GM12872 (cell line): ENCODE data around the gene IDI1.

Experiments used
- TF ChIP-seq, protein P1 (sequence below): IDR thresholded peaks from 3 replicates; pipeline ENCODE4 v1.5.1; 2011; ENCODE audit warnings: low read depth, mild to moderate bottlenecking, low read length, moderate library complexity; ENCODE audit not compliant: insufficient read depth

Gene IDI1

DNA sequence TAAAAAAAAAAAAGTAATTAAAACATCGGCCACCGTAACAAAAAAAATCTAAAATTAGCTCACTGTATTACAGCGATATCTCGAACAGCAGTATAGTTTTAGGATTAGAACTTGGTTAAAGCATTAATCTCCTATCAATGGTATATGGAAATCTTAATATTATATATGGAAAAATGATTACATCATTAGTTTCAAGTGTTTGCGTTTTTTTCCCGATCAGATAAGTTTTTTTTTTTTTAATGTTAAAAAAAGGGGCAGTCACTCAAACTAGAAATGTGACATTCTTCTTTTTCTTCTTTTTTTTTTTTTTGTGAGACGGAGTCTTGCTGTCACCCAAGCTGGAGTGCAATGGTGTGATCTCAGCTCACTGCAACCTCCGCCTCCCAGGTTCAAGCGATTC, 7.4 kb downstream of the IDI1 start:
- TF ChIP-seq, protein P1, sequence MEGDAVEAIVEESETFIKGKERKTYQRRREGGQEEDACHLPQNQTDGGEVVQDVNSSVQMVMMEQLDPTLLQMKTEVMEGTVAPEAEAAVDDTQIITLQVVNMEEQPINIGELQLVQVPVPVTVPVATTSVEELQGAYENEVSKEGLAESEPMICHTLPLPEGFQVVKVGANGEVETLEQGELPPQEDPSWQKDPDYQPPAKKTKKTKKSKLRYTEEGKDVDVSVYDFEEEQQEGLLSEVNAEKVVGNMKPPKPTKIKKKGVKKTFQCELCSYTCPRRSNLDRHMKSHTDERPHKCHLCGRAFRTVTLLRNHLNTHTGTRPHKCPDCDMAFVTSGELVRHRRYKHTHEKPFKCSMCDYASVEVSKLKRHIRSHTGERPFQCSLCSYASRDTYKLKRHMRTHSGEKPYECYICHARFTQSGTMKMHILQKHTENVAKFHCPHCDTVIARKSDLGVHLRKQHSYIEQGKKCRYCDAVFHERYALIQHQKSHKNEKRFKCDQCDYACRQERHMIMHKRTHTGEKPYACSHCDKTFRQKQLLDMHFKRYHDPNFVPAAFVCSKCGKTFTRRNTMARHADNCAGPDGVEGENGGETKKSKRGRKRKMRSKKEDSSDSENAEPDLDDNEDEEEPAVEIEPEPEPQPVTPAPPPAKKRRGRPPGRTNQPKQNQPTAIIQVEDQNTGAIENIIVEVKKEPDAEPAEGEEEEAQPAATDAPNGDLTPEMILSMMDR, result no peak

DNA sequence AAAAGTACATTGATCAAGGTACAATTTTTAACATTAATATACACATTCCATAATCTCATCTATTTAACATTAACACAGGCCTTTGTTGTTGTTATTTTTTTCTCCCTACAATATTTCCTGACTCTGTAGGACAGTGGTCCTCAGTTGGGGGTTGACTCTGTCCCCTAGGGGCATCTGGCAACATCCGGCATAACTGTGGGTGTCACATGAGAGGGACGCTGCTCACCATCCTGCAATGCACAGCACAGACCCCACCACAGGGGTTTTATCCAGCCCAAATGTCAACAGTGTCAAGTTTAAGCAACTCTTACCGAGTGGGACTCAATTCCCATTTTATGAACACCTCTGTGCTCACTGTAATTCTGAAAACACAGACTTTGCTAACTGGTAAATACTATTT, 8.8 kb downstream of the IDI1 start:
- TF ChIP-seq, protein P1, result no peak

DNA sequence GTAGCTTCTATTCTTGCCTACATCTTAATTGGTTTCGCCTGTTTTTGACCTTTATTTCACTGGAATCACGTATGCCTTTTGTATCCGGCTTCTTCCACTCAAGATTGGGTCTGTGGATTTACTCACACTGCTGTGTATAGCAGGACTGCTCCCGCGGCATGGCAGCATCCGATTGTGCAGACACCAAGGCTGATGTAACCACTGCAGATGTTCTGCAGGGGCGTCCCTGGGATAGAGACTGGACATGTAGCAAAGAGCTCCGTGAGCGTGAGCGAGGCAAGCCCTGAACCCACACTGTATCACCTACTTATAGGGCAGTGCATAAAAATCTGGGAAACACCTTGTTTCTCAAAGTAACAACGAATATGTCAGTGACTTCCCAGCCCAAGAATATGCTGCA, 11.8 kb downstream of the IDI1 start:
- TF ChIP-seq, protein P1, result no peak

DNA sequence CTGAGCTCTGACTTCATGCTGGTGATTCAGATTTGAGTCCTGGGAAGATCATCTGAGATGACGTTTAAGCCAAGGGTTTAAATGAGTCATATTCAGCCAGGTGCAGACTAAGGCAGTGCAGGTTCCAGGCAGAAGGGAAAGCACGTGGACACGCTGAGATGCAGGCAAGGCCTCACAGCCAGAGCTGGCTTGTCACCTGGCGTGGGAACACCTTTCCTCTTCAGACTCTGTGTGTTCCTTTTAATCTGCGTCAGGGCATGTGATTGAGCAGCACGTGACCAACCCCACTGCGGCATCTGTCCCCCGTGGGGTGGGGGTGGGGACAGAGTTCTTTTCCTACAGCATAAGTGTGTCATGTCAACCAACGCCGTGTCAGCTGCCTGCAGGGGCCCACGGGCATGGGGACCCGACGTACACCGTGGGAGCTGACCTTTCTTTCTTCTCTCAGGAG, 12.6 kb downstream of the IDI1 start:
- TF ChIP-seq, protein P1, result no peak

DNA sequence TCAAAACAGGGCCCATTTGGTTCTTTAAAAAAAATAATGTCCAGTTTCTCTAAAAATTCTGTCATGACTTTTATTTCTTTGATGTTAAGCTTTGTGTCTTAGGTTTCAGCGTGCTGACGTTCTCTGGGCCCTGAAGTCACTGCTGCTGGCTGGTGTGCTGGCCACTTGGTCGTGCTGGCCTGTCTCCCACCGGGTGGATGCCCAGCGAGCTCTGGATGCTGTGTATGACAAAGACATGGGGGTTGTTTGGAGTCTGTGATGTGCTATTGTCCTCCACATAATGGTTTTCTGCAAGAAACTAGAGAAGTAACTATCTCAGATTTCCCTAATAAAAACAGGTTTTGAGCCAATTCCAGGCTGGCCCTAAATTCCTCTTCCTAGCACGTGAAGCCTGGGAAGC, 13.7 kb downstream of the IDI1 start:
- TF ChIP-seq, protein P1, result no peak

DNA sequence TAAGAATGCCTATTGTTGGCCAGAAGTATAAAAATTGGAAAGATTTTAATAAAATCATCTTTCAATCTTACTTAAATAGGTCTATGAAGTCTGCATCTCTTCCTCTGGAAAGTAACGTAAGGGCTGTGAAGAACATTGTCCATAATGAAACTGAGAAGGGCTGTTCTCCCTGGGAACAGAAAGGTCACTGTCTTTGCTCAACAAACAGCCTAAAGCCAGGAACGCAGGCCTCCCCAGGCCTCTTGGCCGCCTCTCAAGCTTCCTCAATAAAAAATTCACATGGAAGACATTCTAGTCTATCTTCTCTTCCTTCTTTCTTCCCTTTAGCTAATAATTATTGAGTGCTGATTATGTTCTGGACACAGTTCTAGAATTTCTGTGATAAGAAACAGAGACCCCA, 14.2 kb downstream of the IDI1 start:
- TF ChIP-seq, protein P1, result no peak

DNA sequence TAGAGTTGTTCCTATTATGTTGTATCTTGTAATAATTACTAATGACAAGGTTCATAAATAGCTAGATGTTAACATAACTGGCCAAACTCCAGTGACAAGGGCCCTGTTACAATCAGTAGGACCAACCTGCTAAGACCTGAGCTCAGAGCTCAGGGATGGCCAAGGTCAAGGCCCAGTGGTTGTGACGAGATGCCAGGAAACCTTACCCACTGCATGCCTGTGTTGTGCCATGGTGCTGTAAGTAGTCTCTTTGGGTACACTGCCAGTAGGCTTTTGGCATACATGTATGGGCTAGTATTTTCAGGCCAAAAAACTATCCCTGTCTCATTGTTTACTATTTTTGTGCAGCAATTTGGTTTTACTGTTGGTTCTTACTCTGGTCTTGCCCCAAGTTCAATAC, 15.3 kb downstream of the IDI1 start:
- TF ChIP-seq, protein P1, result no peak

DNA sequence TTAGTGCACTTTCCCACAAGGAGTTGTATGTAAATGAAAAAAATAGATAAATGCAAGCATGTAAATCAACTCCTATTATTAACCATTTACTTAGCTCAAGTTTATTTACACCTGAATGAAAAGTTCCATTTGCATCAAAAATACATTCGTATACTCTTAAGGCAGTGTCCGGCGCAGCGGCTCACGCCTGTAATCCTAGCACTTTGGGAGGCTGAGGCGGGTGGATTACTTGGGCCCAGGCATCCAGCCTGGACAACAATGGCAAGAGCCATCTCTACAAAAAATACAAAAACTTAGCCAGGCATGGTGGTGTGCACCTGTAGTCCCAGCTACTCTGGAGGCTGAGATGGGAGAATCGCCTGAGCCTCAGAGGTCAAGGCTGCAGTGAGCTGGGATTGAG, 19.1 kb downstream of the IDI1 start:
- TF ChIP-seq, protein P1, result no peak
